WTC11 (cell line): ENCODE results near the gene LMBR1. TPM values are rescaled to one million over a fixed set of nuclear protein-coding genes. Genes with fewer than 3 reads are reported as not detected.
"Not testable (repeated sequence)": the region's sequence is repeated elsewhere in the genome, so short reads cannot be mapped to it uniquely, and the experiment has no call there.

Source experiments
- ATAC-seq: fragments of 200-7000 bp; cut with Tn5 transposase; 2 replicates; pipeline ENCODE4 v1.10.0; 2021; ENCODE audit warnings: mild to moderate bottlenecking, moderate library complexity
- CTCF ChIA-PET: fragments of 300-600 bp; sonication (Branson Sonifier 250); formaldehyde crosslinking; loops from one replicate; lab custom pipeline; 2021; ENCODE audit warnings: antibody characterized with exemption; lab: Charles Lee
- POLR2A ChIA-PET: fragments of 350-600 bp; sonication (Branson Sonifier 250); formaldehyde crosslinking; loops from one replicate; lab custom pipeline; 2021; ENCODE audit warnings: antibody characterized with exemption; lab: Charles Lee
- DNase-seq: peaks from one replicate; pipeline ENCODE4 v3.0.0; 2021; ENCODE audit warnings: low spot score
- H3K27ac Mint-ChIP-seq: 2 replicates; pipeline ENCODE4 v1.8.0; 2021; ENCODE audit warnings: mixed read lengths
- H3K27me3 Mint-ChIP-seq: 2 replicates; pipeline ENCODE4 v1.8.0; 2021; ENCODE audit warnings: low read depth, mild to moderate bottlenecking, moderate library complexity, mixed read lengths
- H3K36me3 Mint-ChIP-seq: 2 replicates; pipeline ENCODE4 v1.8.0; 2021; ENCODE audit warnings: mixed read lengths
- H3K4me1 Mint-ChIP-seq: 2 replicates; pipeline ENCODE4 v1.8.0; 2022; ENCODE audit warnings: mixed read lengths
- H3K4me3 Mint-ChIP-seq: 2 replicates; pipeline ENCODE4 v1.8.0; 2021; ENCODE audit warnings: mild to moderate bottlenecking, moderate library complexity, mixed read lengths
- H3K9me3 Mint-ChIP-seq: 2 replicates; pipeline ENCODE4 v1.8.0; 2021; ENCODE audit warnings: mixed read lengths
- CTCF ChIP-seq: fragments of 200-600 bp; IDR thresholded peaks from 2 replicates; pipeline ENCODE4 v1.8.0; 2022; ENCODE audit warnings: antibody characterized with exemption
- GABPB1 ChIP-seq: sonication (generic); formaldehyde crosslinking; IDR thresholded peaks from 2 replicates; pipeline ENCODE4 v1.8.1; 2023; ENCODE audit warnings: mild to moderate bottlenecking, missing genetic modification reagents
- GRHL2 ChIP-seq: fragments of 250-450 bp; sonication (Bioruptor Pico); IDR thresholded peaks from 2 replicates; pipeline ENCODE4 v1.8.0; 2022; ENCODE audit warnings: mild to moderate bottlenecking, moderate library complexity; ENCODE audit not compliant: insufficient replicate concordance, severe bottlenecking
- NR1H2 ChIP-seq: sonication (generic); formaldehyde crosslinking; IDR thresholded peaks from 2 replicates; pipeline ENCODE4 v1.9.0; 2021; ENCODE audit warnings: mild to moderate bottlenecking, moderate library complexity, missing genetic modification reagents
- OVOL2 ChIP-seq: fragments of 250-450 bp; sonication (Bioruptor Pico); IDR thresholded peaks from 2 replicates; pipeline ENCODE4 v1.9.0; 2021; ENCODE audit warnings: mild to moderate bottlenecking, borderline replicate concordance
- TEAD1 ChIP-seq: sonication (generic); formaldehyde crosslinking; IDR thresholded peaks from 2 replicates; pipeline ENCODE4 v1.8.0; 2022; ENCODE audit warnings: mild to moderate bottlenecking, missing genetic modification reagents
- ZNF396 ChIP-seq: fragments of 250-450 bp; sonication (Bioruptor Pico); IDR thresholded peaks from 2 replicates; pipeline ENCODE4 v1.8.0; 2021; ENCODE audit warnings: mild to moderate bottlenecking, moderate library complexity, borderline replicate concordance
- total RNA-seq: library from RNA; stranded (reverse); gene quantifications from 3 replicates; pipeline ENCODE4 v1.2.3, GENCODE V29; 2021
- TF ChIP-seq, protein P1 (sequence below): sonication (generic); formaldehyde crosslinking; IDR thresholded peaks from 2 replicates; pipeline ENCODE4 v1.8.0; 2022; ENCODE audit warnings: mild to moderate bottlenecking, missing genetic modification reagents
- TF ChIP-seq, protein P2 (sequence below): sonication (generic); formaldehyde crosslinking; IDR thresholded peaks from 2 replicates; pipeline ENCODE4 v1.8.0; 2023; ENCODE audit warnings: missing genetic modification reagents
- TF ChIP-seq, protein P3 (sequence below): sonication (generic); formaldehyde crosslinking; IDR thresholded peaks from 2 replicates; pipeline ENCODE4 v1.8.0; 2023; ENCODE audit warnings: missing genetic modification reagents, mild to moderate bottlenecking, borderline replicate concordance
- TF ChIP-seq, protein P4 (sequence below): sonication (generic); formaldehyde crosslinking; IDR thresholded peaks from 2 replicates; pipeline ENCODE4 v1.8.1; 2023; ENCODE audit warnings: mild to moderate bottlenecking, missing genetic modification reagents

The LMBR1 gene
- total RNA-seq, 1 experiment from 2014 or later: 55.6 TPM

DNA sequence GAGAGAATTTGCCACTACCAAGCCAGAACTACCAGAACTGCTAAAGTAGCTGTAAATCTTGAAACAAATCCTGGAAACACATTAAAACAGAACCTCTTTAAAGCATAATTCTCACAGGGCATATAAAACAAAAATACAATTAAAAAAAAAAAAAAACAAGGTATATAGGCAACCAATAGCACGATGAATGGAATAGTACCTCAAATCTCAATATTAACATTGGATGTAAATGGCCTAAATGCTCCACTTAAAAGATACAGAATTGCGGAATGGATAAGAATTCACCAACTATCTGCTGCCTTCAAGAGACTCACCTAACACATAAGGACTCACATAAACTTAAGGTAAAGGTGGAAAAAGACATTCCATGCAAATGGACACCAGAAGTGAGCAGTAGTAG lies 17.2 kb downstream of the LMBR1 start (continued):
- TF ChIP-seq, protein P1, sequence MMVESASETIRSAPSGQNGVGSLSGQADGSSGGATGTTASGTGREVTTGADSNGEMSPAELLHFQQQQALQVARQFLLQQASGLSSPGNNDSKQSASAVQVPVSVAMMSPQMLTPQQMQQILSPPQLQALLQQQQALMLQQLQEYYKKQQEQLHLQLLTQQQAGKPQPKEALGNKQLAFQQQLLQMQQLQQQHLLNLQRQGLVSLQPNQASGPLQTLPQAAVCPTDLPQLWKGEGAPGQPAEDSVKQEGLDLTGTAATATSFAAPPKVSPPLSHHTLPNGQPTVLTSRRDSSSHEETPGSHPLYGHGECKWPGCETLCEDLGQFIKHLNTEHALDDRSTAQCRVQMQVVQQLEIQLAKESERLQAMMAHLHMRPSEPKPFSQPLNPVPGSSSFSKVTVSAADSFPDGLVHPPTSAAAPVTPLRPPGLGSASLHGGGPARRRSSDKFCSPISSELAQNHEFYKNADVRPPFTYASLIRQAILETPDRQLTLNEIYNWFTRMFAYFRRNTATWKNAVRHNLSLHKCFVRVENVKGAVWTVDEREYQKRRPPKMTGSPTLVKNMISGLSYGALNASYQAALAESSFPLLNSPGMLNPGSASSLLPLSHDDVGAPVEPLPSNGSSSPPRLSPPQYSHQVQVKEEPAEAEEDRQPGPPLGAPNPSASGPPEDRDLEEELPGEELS (CRISPR knock-in tag): no peak
- TF ChIP-seq, protein P2, sequence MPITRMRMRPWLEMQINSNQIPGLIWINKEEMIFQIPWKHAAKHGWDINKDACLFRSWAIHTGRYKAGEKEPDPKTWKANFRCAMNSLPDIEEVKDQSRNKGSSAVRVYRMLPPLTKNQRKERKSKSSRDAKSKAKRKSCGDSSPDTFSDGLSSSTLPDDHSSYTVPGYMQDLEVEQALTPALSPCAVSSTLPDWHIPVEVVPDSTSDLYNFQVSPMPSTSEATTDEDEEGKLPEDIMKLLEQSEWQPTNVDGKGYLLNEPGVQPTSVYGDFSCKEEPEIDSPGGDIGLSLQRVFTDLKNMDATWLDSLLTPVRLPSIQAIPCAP: no peak

DNA sequence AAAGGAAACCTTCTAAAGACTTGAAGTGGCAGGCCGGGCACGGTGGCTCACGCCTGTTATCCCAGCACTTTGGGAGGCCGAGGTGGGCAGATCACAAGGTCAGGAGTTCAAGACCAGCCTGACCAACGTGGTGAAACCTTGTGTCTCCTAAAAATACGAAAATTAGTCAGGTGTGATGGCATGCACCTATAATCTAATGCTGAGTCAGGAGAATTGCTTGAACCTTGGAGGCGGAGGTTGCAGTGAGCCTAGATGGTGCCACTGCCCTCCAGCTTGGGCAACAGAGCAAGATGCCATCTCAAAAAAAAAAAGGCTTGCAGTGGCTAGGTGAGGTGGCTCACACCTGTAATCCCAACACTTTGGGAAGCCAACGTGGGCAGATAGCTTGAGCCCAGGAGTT lies 24.6 kb downstream of the LMBR1 start:
- Mint-ChIP-seq H3K36me3 (peaks cover 25% of the 10 kb centered on the region), H3K4me1 (peaks cover 30% of the 10 kb centered on the region)
- CTCF ChIA-PET, H3K9me3 Mint-ChIP-seq, ATAC-seq, DNase-seq, H3K27me3 Mint-ChIP-seq, H3K27ac Mint-ChIP-seq, H3K4me3 Mint-ChIP-seq, POLR2A ChIA-PET: not testable (repeated sequence)

- no peak overlapping the region for H3K27ac Mint-ChIP-seq
- ChIA-PET CTCF (no interaction called here), POLR2A (interaction anchor here (0.7 kb wide), 1 partner anchor 491 kb away, joined by 3 read pairs; no protein-coding TSS in a partner anchor)
- peaks cover 26% of the 10 kb centered on the region for H3K9me3 Mint-ChIP-seq
- TF ChIP-seq, protein P3, sequence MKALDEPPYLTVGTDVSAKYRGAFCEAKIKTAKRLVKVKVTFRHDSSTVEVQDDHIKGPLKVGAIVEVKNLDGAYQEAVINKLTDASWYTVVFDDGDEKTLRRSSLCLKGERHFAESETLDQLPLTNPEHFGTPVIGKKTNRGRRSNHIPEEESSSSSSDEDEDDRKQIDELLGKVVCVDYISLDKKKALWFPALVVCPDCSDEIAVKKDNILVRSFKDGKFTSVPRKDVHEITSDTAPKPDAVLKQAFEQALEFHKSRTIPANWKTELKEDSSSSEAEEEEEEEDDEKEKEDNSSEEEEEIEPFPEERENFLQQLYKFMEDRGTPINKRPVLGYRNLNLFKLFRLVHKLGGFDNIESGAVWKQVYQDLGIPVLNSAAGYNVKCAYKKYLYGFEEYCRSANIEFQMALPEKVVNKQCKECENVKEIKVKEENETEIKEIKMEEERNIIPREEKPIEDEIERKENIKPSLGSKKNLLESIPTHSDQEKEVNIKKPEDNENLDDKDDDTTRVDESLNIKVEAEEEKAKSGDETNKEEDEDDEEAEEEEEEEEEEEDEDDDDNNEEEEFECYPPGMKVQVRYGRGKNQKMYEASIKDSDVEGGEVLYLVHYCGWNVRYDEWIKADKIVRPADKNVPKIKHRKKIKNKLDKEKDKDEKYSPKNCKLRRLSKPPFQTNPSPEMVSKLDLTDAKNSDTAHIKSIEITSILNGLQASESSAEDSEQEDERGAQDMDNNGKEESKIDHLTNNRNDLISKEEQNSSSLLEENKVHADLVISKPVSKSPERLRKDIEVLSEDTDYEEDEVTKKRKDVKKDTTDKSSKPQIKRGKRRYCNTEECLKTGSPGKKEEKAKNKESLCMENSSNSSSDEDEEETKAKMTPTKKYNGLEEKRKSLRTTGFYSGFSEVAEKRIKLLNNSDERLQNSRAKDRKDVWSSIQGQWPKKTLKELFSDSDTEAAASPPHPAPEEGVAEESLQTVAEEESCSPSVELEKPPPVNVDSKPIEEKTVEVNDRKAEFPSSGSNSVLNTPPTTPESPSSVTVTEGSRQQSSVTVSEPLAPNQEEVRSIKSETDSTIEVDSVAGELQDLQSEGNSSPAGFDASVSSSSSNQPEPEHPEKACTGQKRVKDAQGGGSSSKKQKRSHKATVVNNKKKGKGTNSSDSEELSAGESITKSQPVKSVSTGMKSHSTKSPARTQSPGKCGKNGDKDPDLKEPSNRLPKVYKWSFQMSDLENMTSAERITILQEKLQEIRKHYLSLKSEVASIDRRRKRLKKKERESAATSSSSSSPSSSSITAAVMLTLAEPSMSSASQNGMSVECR (CRISPR knock-in tag): no peak
- no peak for TF ChIP-seq CTCF
- TF ChIP-seq NR1H2 (CRISPR knock-in tag): no peak
- TF ChIP-seq OVOL2: no peak
- no peak for TF ChIP-seq TEAD1 (CRISPR knock-in tag)
- TF ChIP-seq GRHL2 (CRISPR knock-in tag): no peak
- TF ChIP-seq, protein P2: no peak
- TF ChIP-seq ZNF396 (CRISPR knock-in tag): no peak
- TF ChIP-seq GABPB1: no peak
- TF ChIP-seq, protein P4, sequence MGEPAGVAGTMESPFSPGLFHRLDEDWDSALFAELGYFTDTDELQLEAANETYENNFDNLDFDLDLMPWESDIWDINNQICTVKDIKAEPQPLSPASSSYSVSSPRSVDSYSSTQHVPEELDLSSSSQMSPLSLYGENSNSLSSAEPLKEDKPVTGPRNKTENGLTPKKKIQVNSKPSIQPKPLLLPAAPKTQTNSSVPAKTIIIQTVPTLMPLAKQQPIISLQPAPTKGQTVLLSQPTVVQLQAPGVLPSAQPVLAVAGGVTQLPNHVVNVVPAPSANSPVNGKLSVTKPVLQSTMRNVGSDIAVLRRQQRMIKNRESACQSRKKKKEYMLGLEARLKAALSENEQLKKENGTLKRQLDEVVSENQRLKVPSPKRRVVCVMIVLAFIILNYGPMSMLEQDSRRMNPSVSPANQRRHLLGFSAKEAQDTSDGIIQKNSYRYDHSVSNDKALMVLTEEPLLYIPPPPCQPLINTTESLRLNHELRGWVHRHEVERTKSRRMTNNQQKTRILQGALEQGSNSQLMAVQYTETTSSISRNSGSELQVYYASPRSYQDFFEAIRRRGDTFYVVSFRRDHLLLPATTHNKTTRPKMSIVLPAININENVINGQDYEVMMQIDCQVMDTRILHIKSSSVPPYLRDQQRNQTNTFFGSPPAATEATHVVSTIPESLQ (CRISPR knock-in tag): no peak
- peaks cover 33% of the 10 kb centered on the region for H3K36me3 Mint-ChIP-seq
- H3K4me3 Mint-ChIP-seq: no peak overlapping the region
- no peaks in the 10 kb centered on the region for H3K27me3 Mint-ChIP-seq
- no peak for DNase-seq
- ATAC-seq: no peak
- peaks cover 22% of the 10 kb centered on the region for H3K4me1 Mint-ChIP-seq
These were observed 27.5 kb downstream of the LMBR1 start for GRCh38 chr7:156865493-156865892.

GRCh38 chr7:156862022-156862421 lies 31.0 kb downstream of the LMBR1 start:
- POLR2A ChIA-PET, H3K27ac Mint-ChIP-seq, H3K4me3 Mint-ChIP-seq, CTCF ChIA-PET, ATAC-seq, DNase-seq, H3K27me3 Mint-ChIP-seq: not testable (repeated sequence)
- H3K9me3 Mint-ChIP-seq: peaks cover 60% of the 10 kb centered on the region
- peaks cover 68% of the 10 kb centered on the region for H3K36me3 Mint-ChIP-seq
- H3K4me1 Mint-ChIP-seq: peaks cover 21% of the 10 kb centered on the region
